GM23338 (cell line): Measurements from ENCODE around the gene ERVK3-1.

Source experiments
- CREB1 ChIP-seq: fragments of 250-450 bp; sonication (Bioruptor Pico); IDR thresholded peaks from 2 replicates; pipeline ENCODE4 v1.5.0; 2020; ENCODE audit warnings: low read depth, mild to moderate bottlenecking, moderate library complexity
- CTCF ChIP-seq, 2 experiments: fragments of 200-600 bp in 1 of 2; sonication (generic) in 1 of 2; conservative IDR thresholded peaks; 2 replicates each; pipeline versions ENCODE4 v1.5.1 to v1.6.1; 2016 to 2017; ENCODE audit warnings: antibody characterized with exemption in 2 of 2, low read depth in 2 of 2, mild to moderate bottlenecking in 2 of 2, moderate library complexity in 1 of 2
- ETS1 ChIP-seq: IDR thresholded peaks from 2 replicates; pipeline ENCODE4 v1.6.1; 2016; ENCODE audit warnings: antibody characterized with exemption
- EZH2 ChIP-seq: fragments of 200-600 bp; sonication (generic); IDR thresholded peaks from one replicate; pipeline ENCODE4 v1.8.0; 2017; ENCODE audit warnings: antibody characterized with exemption, mild to moderate bottlenecking, low read depth; ENCODE audit not compliant: unreplicated experiment
- EZH2phosphoT487 ChIP-seq: fragments of 200-600 bp; sonication (generic); IDR thresholded peaks from one replicate; pipeline ENCODE4 v1.8.1; 2018; ENCODE audit warnings: antibody characterized with exemption; ENCODE audit not compliant: unreplicated experiment
- JUNB ChIP-seq: IDR thresholded peaks from one replicate; pipeline ENCODE4 v1.6.1; 2016; ENCODE audit warnings: antibody characterized with exemption; ENCODE audit not compliant: unreplicated experiment
- NANOG ChIP-seq: IDR thresholded peaks from 2 replicates; pipeline ENCODE4 v1.6.1; 2016; ENCODE audit warnings: antibody characterized with exemption, borderline replicate concordance
- POLR2AphosphoS5 ChIP-seq: IDR thresholded peaks from 2 replicates; pipeline ENCODE4 v1.6.1; 2016; ENCODE audit warnings: antibody characterized with exemption, low read depth
- REST ChIP-seq: IDR thresholded peaks from one replicate; pipeline ENCODE4 v1.6.1; 2018; ENCODE audit warnings: antibody characterized with exemption; ENCODE audit not compliant: unreplicated experiment
- STAT1 ChIP-seq: IDR thresholded peaks from one replicate; pipeline ENCODE4 v1.6.1; 2016; ENCODE audit warnings: antibody characterized with exemption; ENCODE audit not compliant: unreplicated experiment
- ZNF114 ChIP-seq: fragments of 250-450 bp; sonication (Bioruptor Pico); IDR thresholded peaks from 2 replicates; pipeline ENCODE4 v1.5.0; 2020; ENCODE audit warnings: mild to moderate bottlenecking, moderate library complexity
- ZNF331 ChIP-seq: fragments of 250-450 bp; sonication (Bioruptor Pico); IDR thresholded peaks from 2 replicates; pipeline ENCODE4 v1.5.0; 2020; ENCODE audit warnings: low read depth, mild to moderate bottlenecking, moderate library complexity

- TF ChIP-seq EZH2phosphoT487 = no peak
- no peak for TF ChIP-seq REST
- no peak for TF ChIP-seq CTCF (conservative IDR thresholded peaks at IDR 0.05; ENCODE audit: low read depth in 2 of 2)
- TF ChIP-seq ZNF331 (CRISPR knock-in tag) = no peak
- no peak for TF ChIP-seq JUNB
- no peak for TF ChIP-seq ETS1
- TF ChIP-seq EZH2 = no peak
- no peak for TF ChIP-seq CREB1 (CRISPR knock-in tag)
- TF ChIP-seq ZNF114 (CRISPR knock-in tag) = no peak
- TF ChIP-seq STAT1 = no peak
- no peak for TF ChIP-seq POLR2AphosphoS5
- no peak for TF ChIP-seq NANOG
These were observed 13.1 kb downstream of the ERVK3-1 start for GRCh38 chr19:58318297-58318696.
